IMR-90 (cell line): Measurements from ENCODE around the gene SGMS1. TPM values are rescaled to one million over a fixed set of nuclear protein-coding genes. Genes with fewer than 3 reads are reported as not detected.

Source experiments
- ATAC-seq: fragments of 200-7000 bp; cut with Tn5 transposase; 2 replicates; pipeline ENCODE4 v1.9.1; 2020; ENCODE audit warnings: low read depth, mild to moderate bottlenecking, moderate library complexity
- BruUV-seq: library from RNA; stranded (reverse); fragments of 400-500 nt; replicated peaks from 2 replicates; lab custom pipeline; 2021; lab: Mats Ljungman, UMichigan
- CTCF ChIA-PET: fragments of 300-600 bp; formaldehyde crosslinking; extraction: SDS; loops from one replicate; lab custom pipeline; 2021; ENCODE audit warnings: antibody characterized with exemption; lab: Yijun Ruan, JAX
- POLR2A ChIA-PET: fragments of 300-600 bp; sonication (Branson Sonifier 250); formaldehyde crosslinking; loops from one replicate; lab custom pipeline; 2022; ENCODE audit warnings: antibody characterized with exemption; ENCODE audit not compliant: unreplicated experiment; lab: Charles Lee
- DNase-seq: peaks from one replicate; pipeline ENCODE4 v3.0.0; 2013
- H2AFZ ChIP-seq: replicated peaks from 2 replicates; pipeline ENCODE3; 2013; ENCODE audit warnings: low read length, mild to moderate bottlenecking; ENCODE audit not compliant: poor library complexity
- H2AK5ac ChIP-seq: 2 replicates; pipeline ENCODE4 v1.6.1; 2013; ENCODE audit warnings: low read depth, low read length, inconsistent platforms
- H2AK9ac ChIP-seq: replicated peaks from 2 replicates; pipeline ENCODE3; 2013; ENCODE audit warnings: mild to moderate bottlenecking, low read depth, low read length, moderate library complexity; ENCODE audit not compliant: poor library complexity
- H2BK120ac ChIP-seq: 2 replicates; pipeline ENCODE4 v1.6.1; 2013; ENCODE audit warnings: low read depth, low read length, inconsistent platforms
- H2BK15ac ChIP-seq: 3 replicates; pipeline ENCODE4 v1.6.1; 2013; ENCODE audit warnings: low read depth, low read length, inconsistent platforms
- H2BK20ac ChIP-seq: 2 replicates; pipeline ENCODE4 v1.6.1; 2013; ENCODE audit warnings: low read depth, mild to moderate bottlenecking, inconsistent platforms, low read length, moderate library complexity
- H2BK5ac ChIP-seq: 2 replicates; pipeline ENCODE4 v1.6.1; 2013; ENCODE audit warnings: mild to moderate bottlenecking, low read depth, low read length, inconsistent platforms; ENCODE audit not compliant: poor library complexity, severe bottlenecking
- H3K14ac ChIP-seq: replicated peaks from 2 replicates; pipeline ENCODE4 v1.6.1; 2013; ENCODE audit warnings: low read depth, low read length, inconsistent platforms
- H3K18ac ChIP-seq: 2 replicates; pipeline ENCODE4 v1.6.1; 2013; ENCODE audit warnings: low read depth, low read length, control low read depth
- H3K23ac ChIP-seq: 2 replicates; pipeline ENCODE4 v1.6.1; 2013; ENCODE audit warnings: low read depth, low read length, inconsistent platforms
- H3K27ac ChIP-seq: 2 replicates; pipeline ENCODE4 v1.5.1; 2013; ENCODE audit warnings: mild to moderate bottlenecking, control low read depth, low read length; ENCODE audit not compliant: insufficient read depth
- H3K27me3 ChIP-seq: 2 replicates; pipeline ENCODE4 v1.6.1; 2013; ENCODE audit warnings: low read length; ENCODE audit not compliant: control insufficient read depth, insufficient read depth
- H3K36me3 ChIP-seq: 2 replicates; pipeline ENCODE4 v1.6.1; 2013; ENCODE audit warnings: low read length, mixed read lengths; ENCODE audit not compliant: control insufficient read depth, insufficient read depth
- H3K4ac ChIP-seq: 2 replicates; pipeline ENCODE4 v1.6.1; 2013; ENCODE audit warnings: low read depth, low read length, inconsistent platforms
- H3K4me1 ChIP-seq: 2 replicates; pipeline ENCODE4 v1.6.1; 2013; ENCODE audit warnings: low read length, mixed read lengths; ENCODE audit not compliant: control insufficient read depth, insufficient read depth
- H3K4me2 ChIP-seq: 2 replicates; pipeline ENCODE4 v1.6.1; 2013; ENCODE audit warnings: low read depth, mild to moderate bottlenecking, control low read depth, low read length, moderate library complexity
- H3K4me3 ChIP-seq: 2 replicates; pipeline ENCODE4 v1.5.1; 2013; ENCODE audit warnings: low read depth, mild to moderate bottlenecking, control low read depth, low read length, moderate library complexity; ENCODE audit not compliant: insufficient read depth
- H3K56ac ChIP-seq: 2 replicates; pipeline ENCODE4 v1.6.1; 2013; ENCODE audit warnings: low read length, inconsistent platforms; ENCODE audit not compliant: insufficient read depth; ENCODE audit errors: extremely low read depth
- H3K79me1 ChIP-seq, 2 experiments: 2 replicates each; pipeline ENCODE4 v1.6.1; 2013; ENCODE audit warnings: low read length in 2 of 2, inconsistent platforms in 1 of 2, low read depth in 1 of 2
- H3K9ac ChIP-seq: 2 replicates; pipeline ENCODE4 v1.6.1; 2013; ENCODE audit warnings: low read depth, low read length, control low read depth
- H3K9me1 ChIP-seq: 2 replicates; pipeline ENCODE4 v1.6.1; 2013; ENCODE audit warnings: low read length, inconsistent platforms; ENCODE audit not compliant: insufficient read depth
- H3K9me3 ChIP-seq: 2 replicates; pipeline ENCODE4 v1.6.1; 2013; ENCODE audit warnings: low read length; ENCODE audit not compliant: control insufficient read depth, insufficient read depth
- H4K20me1 ChIP-seq: 2 replicates; pipeline ENCODE4 v1.6.1; 2013; ENCODE audit warnings: low read length, inconsistent platforms; ENCODE audit not compliant: insufficient read depth
- H4K5ac ChIP-seq: 2 replicates; pipeline ENCODE4 v1.6.1; 2013; ENCODE audit warnings: mild to moderate bottlenecking, low read depth, low read length, control low read depth
- H4K8ac ChIP-seq, 2 experiments: 2 replicates each; pipeline ENCODE4 v1.6.1; 2013; ENCODE audit warnings: low read depth in 2 of 2, low read length in 2 of 2, control low read depth in 1 of 2, inconsistent platforms in 1 of 2
- H4K91ac ChIP-seq: 2 replicates; pipeline ENCODE4 v1.6.1; 2013; ENCODE audit warnings: low read depth, low read length, inconsistent platforms; ENCODE audit not compliant: insufficient read depth
- BHLHE40 ChIP-seq: fragments of 150-350 bp; IDR thresholded peaks from 2 replicates; pipeline ENCODE4 v1.6.1; 2016; ENCODE audit warnings: mild to moderate bottlenecking, low read depth, low read length
- CEBPB ChIP-seq: IDR thresholded peaks from 2 replicates; pipeline ENCODE4 v1.6.1; 2012; ENCODE audit warnings: low read depth, low read length, improper control_type of control experiment
- CHD1 ChIP-seq: IDR thresholded peaks from 2 replicates; pipeline ENCODE4 v1.6.1; 2012; ENCODE audit warnings: low read depth, low read length, improper control_type of control experiment
- CTCF ChIP-seq: conservative IDR thresholded peaks from 2 replicates; pipeline ENCODE4 v1.5.1; 2012; ENCODE audit warnings: mild to moderate bottlenecking, low read depth, low read length, improper control_type of control experiment
- ELK1 ChIP-seq: fragments of 150-350 bp; IDR thresholded peaks from 2 replicates; pipeline ENCODE4 v1.6.1; 2016; ENCODE audit warnings: low read depth, mild to moderate bottlenecking, low read length, moderate library complexity, borderline replicate concordance
- FOS ChIP-seq: fragments of 150-350 bp; IDR thresholded peaks from 2 replicates; pipeline ENCODE4 v1.6.1; 2016; ENCODE audit warnings: low read depth, low read length
- MAFK ChIP-seq: IDR thresholded peaks from 2 replicates; pipeline ENCODE4 v1.6.1; 2012; ENCODE audit warnings: low read depth, low read length, improper control_type of control experiment
- MAZ ChIP-seq: IDR thresholded peaks from 2 replicates; pipeline ENCODE4 v1.6.1; 2012; ENCODE audit warnings: low read depth, mild to moderate bottlenecking, low read length, improper control_type of control experiment, moderate library complexity, borderline replicate concordance
- MXI1 ChIP-seq: IDR thresholded peaks from 2 replicates; pipeline ENCODE4 v1.6.1; 2012; ENCODE audit warnings: low read depth, mild to moderate bottlenecking, low read length, moderate library complexity, borderline replicate concordance
- NFE2L2 ChIP-seq: fragments of 150-350 bp; IDR thresholded peaks from 2 replicates; pipeline ENCODE4 v1.6.1; 2016; ENCODE audit warnings: low read depth, mild to moderate bottlenecking, low read length
- POLR2A ChIP-seq: IDR thresholded peaks from 2 replicates; pipeline ENCODE4 v1.6.1; 2012; ENCODE audit warnings: mild to moderate bottlenecking, low read depth, low read length
- RAD21 ChIP-seq: IDR thresholded peaks from 2 replicates; pipeline ENCODE4 v1.6.1; 2012; ENCODE audit warnings: low read length, improper control_type of control experiment
- RCOR1 ChIP-seq: IDR thresholded peaks from 2 replicates; pipeline ENCODE4 v1.6.1; 2012; ENCODE audit warnings: mild to moderate bottlenecking, low read length, improper control_type of control experiment; ENCODE audit not compliant: insufficient replicate concordance
- RFX5 ChIP-seq: IDR thresholded peaks from 2 replicates; pipeline ENCODE4 v1.8.0; 2012; ENCODE audit warnings: low read depth, mild to moderate bottlenecking, low read length, moderate library complexity
- SMC3 ChIP-seq: fragments of 150-350 bp; IDR thresholded peaks from 2 replicates; pipeline ENCODE4 v1.6.1; 2016; ENCODE audit warnings: low read depth, mild to moderate bottlenecking, antibody characterized with exemption, low read length, moderate library complexity
- USF2 ChIP-seq: fragments of 150-350 bp; IDR thresholded peaks from 2 replicates; pipeline ENCODE4 v1.6.1; 2017; ENCODE audit warnings: mild to moderate bottlenecking, antibody characterized with exemption, low read length, low read depth
- WGBS, 2 experiments: methylation state at CpG; one replicate each; pipeline versions ENCODE4 v1.1.5 to v1.1.7; 2013; ENCODE audit warnings: missing lambda C conversion rate in 2 of 2; ENCODE audit not compliant: insufficient read length in 1 of 2; ENCODE audit errors: extremely low coverage in 2 of 2; 5-methylcytosine and 5-hydroxymethylcytosine counted together
- dilution Hi-C: fragments of 300-500 bp; cut with HindIII; formaldehyde crosslinking; loops from one replicate; pipeline ENCODE4 v1.14.3; 2018; ENCODE audit warnings: low sequenced_read_pairs; ENCODE audit not compliant: unreplicated experiment
- in situ Hi-C: fragments of 300-500 bp; cut with MboI; formaldehyde crosslinking; loops from 3 replicates; pipeline ENCODE4 v1.14.3; 2019; ENCODE audit warnings: low sequenced_read_pairs, inconsistent platforms, mixed read lengths
- intact Hi-C: fragments of 100-400 bp; cut with micrococcal nuclease; formaldehyde crosslinking; loops from 2 replicates; pipeline ENCODE4 v1.10.0; 2022
- polyA plus RNA-seq, 3 experiments: library from polyadenylated mRNA; depleted of rRNA; stranded (reverse); fragments of >200 nt; gene quantifications; 2 replicates each; pipeline ENCODE4 v1.2.3, GENCODE V29; 2012; ENCODE audit warnings: low replicate concordance in 1 of 3
- total RNA-seq: library from RNA; depleted of rRNA; stranded (reverse); fragments of >200 nt; gene quantifications from 2 replicates; pipeline ENCODE4 v1.2.3, GENCODE V29; 2012

Gene SGMS1
- total and polyA plus RNA-seq, 2 of the 4 experiments (the other 2 are of a cell fraction), result 9.8 to 30.8 TPM

GRCh38 chr10:50281210-50281966 is 342.4 kb downstream of the SGMS1 start:
- no peak overlapping the region for H3K4ac ChIP-seq
- H2AK9ac ChIP-seq, result no peak overlapping the region
- H4K5ac ChIP-seq, result no peak overlapping the region
- no peak overlapping the region for H3K56ac ChIP-seq
- no peak overlapping the region for H4K91ac ChIP-seq
- no peaks in the 10 kb centered on the region for H3K36me3 ChIP-seq
- peaks cover 39% of the 10 kb centered on the region for H3K27me3 ChIP-seq
- H3K4me1 ChIP-seq, result no peaks in the 10 kb centered on the region
- ChIA-PET POLR2A (no interaction called here), CTCF (no interaction called here)
- no peak overlapping the region for H3K23ac ChIP-seq
- no peak overlapping the region for H2BK5ac ChIP-seq
- H4K8ac ChIP-seq, result no peak overlapping the region
- in situ Hi-C loops (no loop called here), intact Hi-C loops (no loop called here), dilution Hi-C loops (no loop called here)
- no peak overlapping the region for H3K18ac ChIP-seq
- BruUV-seq, result no TSS peak
- H2BK15ac ChIP-seq, result no peak overlapping the region
- no peak overlapping the region for H3K4me2 ChIP-seq
- ATAC-seq (no peak), DNase-seq (no peak)
- WGBS, 2 experiments, result 30% methylated on average over 2 of the region's 8 CpGs; no CpG with 5 or more reads in 1 of the 2 experiments
- no peak overlapping the region for H3K27ac ChIP-seq
- TF ChIP-seq POLR2A, result no peak
- TF ChIP-seq MAFK, result no peak
- TF ChIP-seq RCOR1, result no peak
- TF ChIP-seq MAZ, result no peak
- no peak for TF ChIP-seq BHLHE40
- TF ChIP-seq CTCF, result no peak
- no peak for TF ChIP-seq RAD21
- TF ChIP-seq CHD1, result no peak
- no peak for TF ChIP-seq NFE2L2
- TF ChIP-seq USF2, result no peak
- no peak for TF ChIP-seq CEBPB
- TF ChIP-seq MXI1, result no peak
- TF ChIP-seq SMC3, result no peak
- TF ChIP-seq ELK1, result no peak
- no peak for TF ChIP-seq FOS
- no peak for TF ChIP-seq RFX5
- H4K20me1 ChIP-seq, result no peaks in the 10 kb centered on the region
- no peak overlapping the region for H3K14ac ChIP-seq
- H2AK5ac ChIP-seq, result no peak overlapping the region
- no peaks in the 10 kb centered on the region for H3K9me3 ChIP-seq
- no peak overlapping the region for H2BK120ac ChIP-seq
- H3K79me1 ChIP-seq, result no peaks in the 10 kb centered on the region
- H2AFZ ChIP-seq, result no peak overlapping the region
- no peak overlapping the region for H3K9ac ChIP-seq
- H2BK20ac ChIP-seq, result no peak overlapping the region
- no peak overlapping the region for H3K4me3 ChIP-seq
- H3K9me1 ChIP-seq, result no peaks in the 10 kb centered on the region
